HG02973 (cell line): ENCODE data around the gene OR6C6.
"Not testable (repeated sequence)": the region's sequence is repeated elsewhere in the genome, so short reads cannot be mapped to it uniquely, and the experiment has no call there.

Experiments used
- ATAC-seq: cut with Tn5 transposase; IDR thresholded peaks from one replicate; pipeline ENCODE4 v1.9.1; 2021; ENCODE audit warnings: moderate library complexity; ENCODE audit not compliant: unreplicated experiment

The OR6C6 gene

GRCh38 chr12:55296469-55296868, at the start of gene OR6C6:
Gene OR6C6, minus strand, starts transcription at chr12:55296569. Its CDS starts 1,337 bp downstream, at chr12:55295232.
- ATAC-seq: no peak

GRCh38 chr12:55336002-55336401, 39.6 kb upstream of the OR6C6 start:
- ATAC-seq: no peak

DNA sequence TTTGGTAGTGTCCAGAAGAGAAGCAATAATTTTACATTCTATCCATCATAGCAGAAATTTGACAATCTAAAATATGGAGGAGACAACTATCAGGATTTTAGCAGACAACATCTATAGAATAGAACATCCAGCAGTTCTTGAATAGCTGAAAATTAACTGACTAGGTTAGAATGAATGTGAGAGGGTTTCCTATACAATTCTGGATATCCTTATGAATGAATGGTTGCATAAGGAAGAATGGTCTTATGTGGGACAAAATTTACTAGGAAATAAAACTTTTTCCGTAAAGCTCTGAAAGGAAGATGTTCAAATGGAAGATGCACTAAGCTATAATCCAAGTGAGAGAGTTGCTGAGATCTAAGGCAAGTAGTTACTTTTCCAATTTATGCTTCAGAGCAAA, 34.1 kb upstream of the OR6C6 start, which contains the start of gene OR6C3:
OR6C3 (plus strand) TSS at position 301 of the 400 bp plus-strand sequence. CDS start 955 bp downstream, outside the sequence.
- no peak for ATAC-seq

DNA sequence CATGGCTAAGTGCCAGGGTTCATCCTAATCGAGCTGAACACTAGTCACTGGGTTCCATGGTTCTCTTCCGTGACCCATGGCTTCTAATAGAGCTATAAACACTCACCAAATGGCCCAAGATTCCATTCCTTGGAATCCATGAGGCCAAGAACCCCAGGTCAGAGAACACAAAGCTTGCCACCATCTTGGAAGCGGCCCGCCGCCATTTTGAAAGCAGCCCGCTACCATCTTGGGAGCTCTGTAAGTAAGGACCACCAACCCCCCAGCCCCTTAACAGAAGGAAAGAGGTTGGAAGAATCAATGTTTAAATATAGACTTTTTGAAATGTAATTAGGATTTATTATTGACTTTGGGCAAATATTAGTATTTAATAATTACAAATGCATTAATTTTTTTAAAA, 29.4 kb upstream of the OR6C6 start:
- not testable (repeated sequence) for ATAC-seq

DNA sequence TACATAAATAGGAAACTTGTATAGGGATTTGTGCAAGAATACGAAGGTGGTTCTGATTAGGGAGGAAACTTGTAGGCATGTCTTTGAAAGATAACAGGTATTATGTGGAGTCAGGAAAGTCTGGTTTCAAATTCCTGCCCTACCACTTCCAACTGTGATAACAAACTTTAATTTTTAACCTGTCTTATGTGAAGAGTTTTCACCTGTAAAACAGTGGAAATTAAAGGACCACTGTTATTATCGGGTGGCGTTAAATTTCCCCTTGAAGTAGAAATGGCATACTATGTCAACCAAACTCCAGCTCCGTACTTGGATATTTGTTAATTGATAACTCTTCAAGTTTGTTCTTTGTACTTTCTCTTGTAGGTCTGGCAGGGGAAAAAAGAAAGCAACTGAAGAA, 23.8 kb upstream of the OR6C6 start:
- no peak for ATAC-seq

DNA sequence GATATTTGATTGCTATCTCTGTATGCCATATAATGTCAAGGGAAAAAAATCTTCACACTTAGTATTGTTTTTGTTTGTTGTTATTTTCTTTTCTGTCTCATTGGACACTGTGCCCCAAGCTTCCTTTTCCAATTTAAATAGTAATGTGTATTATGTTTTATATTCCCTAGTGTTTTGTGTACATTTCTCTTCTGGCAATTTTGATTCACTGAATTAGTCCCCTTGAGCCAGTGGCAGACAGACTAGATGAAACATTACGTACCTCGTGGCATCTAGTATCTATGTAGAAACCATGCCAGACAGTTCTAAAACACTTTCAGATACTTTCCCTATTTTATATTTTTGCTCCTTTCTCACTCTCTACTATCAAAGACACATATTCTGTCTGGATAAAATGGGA, 17.7 kb upstream of the OR6C6 start, which contains the start of gene OR6C1:
OR6C1 (plus strand) TSS at position 301 of the 400 bp plus-strand sequence. CDS start 6,257 bp downstream, outside the sequence.
- ATAC-seq: no peak

DNA sequence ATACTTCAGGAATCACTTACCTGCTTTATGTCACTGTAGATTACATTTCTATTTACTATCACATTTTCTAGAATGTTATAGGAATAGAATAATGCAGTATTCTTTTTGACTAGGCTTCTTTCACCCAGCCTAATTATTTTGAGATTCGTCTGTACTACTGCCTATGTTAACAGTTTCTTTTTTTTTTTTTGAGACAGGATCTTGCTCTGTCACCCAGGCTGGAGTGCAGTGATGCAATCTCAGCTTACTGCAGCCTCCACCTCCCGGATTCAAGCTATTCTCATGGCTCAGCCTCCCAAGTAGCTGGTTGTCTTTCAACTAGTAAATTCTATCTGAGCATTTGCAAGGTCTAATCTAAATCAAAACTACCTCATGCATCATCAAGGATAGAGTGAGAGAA, 6.4 kb downstream of the OR6C6 start:
- no peak for ATAC-seq

DNA sequence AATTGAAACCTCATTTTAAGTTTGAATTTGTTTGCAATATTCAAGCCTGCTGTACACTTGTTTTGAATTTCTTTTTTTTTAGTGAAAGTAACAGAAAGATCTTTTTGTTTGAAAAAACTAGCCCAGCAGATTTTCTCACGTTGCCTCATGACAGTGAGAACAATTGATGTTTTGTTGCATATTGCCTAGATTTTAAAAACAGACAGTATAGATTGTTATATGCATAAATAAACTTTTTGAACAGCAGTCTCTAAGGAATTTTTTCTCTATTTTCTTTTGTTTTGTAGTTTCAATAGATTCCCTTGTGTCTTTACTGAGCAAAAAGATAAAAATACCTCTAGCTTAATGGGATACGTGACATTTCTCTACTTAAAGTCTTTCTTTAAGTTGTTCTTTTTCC, 15.4 kb downstream of the OR6C6 start:
- ATAC-seq: no peak

- ATAC-seq: no peak
Observed at GRCh38 chr12:55258303-55258702, 38.1 kb downstream of the OR6C6 start.

GRCh38 chr12:55256831-55257230, 39.5 kb downstream of the OR6C6 start:
- ATAC-seq: no peak

DNA sequence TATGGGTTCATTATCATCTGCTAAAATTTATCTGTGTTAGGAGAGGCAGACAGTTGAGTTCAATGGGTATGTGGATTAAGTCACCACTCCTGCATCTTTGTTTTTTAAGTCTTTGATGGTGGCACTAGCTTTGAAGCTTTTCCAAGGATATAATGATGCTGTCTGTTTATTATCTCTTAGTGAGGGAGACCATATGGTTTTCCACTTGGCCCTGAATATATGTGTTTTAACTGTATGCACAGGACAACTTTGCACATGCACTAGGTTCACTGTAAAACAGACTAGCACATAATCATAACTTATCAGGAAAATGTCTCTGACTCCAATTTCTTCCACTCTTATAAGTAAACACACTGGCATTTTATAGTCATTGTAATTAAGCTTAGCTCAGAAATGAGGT, 43.1 kb downstream of the OR6C6 start:
- no peak for ATAC-seq

DNA sequence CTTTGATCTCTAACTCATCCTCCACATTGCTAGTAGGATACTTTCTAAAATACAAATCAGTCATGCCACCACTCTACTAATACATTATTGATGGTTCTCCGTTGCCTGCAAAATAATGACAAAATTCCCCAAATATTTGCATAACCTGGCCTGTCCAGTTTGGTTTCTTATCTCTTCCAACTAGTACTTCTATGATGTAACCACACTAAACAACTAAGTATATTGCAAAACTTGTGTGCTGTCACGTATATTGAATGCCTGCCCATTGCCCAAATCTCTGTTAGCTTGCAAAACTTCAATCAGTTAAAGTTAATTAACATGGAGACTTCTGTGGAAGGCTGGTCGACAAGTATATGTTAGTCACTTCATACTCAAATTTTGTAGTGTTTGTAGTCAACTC, 45.4 kb downstream of the OR6C6 start:
- no peak for ATAC-seq

GRCh38 chr12:55246159-55246558, 50.2 kb downstream of the OR6C6 start:
- no peak for ATAC-seq

GRCh38 chr12:55244309-55244708, 52.1 kb downstream of the OR6C6 start, which contains the start of gene OR6C74:
Gene OR6C74, plus strand, starts transcription at chr12:55244609. Its CDS starts 2,679 bp downstream, at chr12:55247288.
- ATAC-seq: no peak
